ENCODE results near the gene SLC28A1. TPM values are rescaled to one million over a fixed set of nuclear protein-coding genes. Genes with fewer than 3 reads are reported as not detected.

SLC28A1 gene
- total and polyA plus RNA-seq, 8 donors: 0.08 to 0.23 (median 0.14) TPM; not detected in 3

GRCh38 chr15:84908564-84908963 is 24.1 kb downstream of the SLC28A1 start:
- Histone ChIP-seq H3K9me3 (no peaks in the 10 kb centered on the region), H3K36me3 (no peaks in the 10 kb centered on the region), H3K4me1 (peaks cover 0 to 12% of the 10 kb centered on the region in 2 donors), H3K27ac (no peak overlapping the region), H3K4me3 (no peak overlapping the region), H3K27me3 (no peaks in the 10 kb centered on the region)
- intact Hi-C loops (cut with DNase I): no loop called here
- DNase-seq: no peak
- TF ChIP-seq CTCF (IDR thresholded peaks at IDR 0.05): no peak
- no peak for ATAC-seq

- H3K36me3 ChIP-seq: no peaks in the 10 kb centered on the region
- peaks cover 0 to 12% of the 10 kb centered on the region in 2 donors for H3K4me1 ChIP-seq
- no peak for TF ChIP-seq CTCF (IDR thresholded peaks at IDR 0.05)
- ATAC-seq (no peak), DNase-seq (no peak)
- H3K27me3 ChIP-seq: no peaks in the 10 kb centered on the region
- intact Hi-C loops (cut with DNase I): no loop called here
- H3K27ac ChIP-seq: no peak overlapping the region
- H3K4me3 ChIP-seq: no peak overlapping the region
- H3K9me3 ChIP-seq: no peaks in the 10 kb centered on the region
Measured at GRCh38 chr15:84909029-84909428, 24.6 kb downstream of the SLC28A1 start.

- no peak for TF ChIP-seq CTCF (IDR thresholded peaks at IDR 0.05)
- no peak overlapping the region for H3K4me3 ChIP-seq
- intact Hi-C loops (cut with DNase I): no loop called here
- H3K27ac ChIP-seq: no peak overlapping the region
- no peak for DNase-seq
- H3K36me3 ChIP-seq: no peaks in the 10 kb centered on the region
- H3K9me3 ChIP-seq: no peaks in the 10 kb centered on the region
- no peak for ATAC-seq
- H3K27me3 ChIP-seq: no peaks in the 10 kb centered on the region
- H3K4me1 ChIP-seq: peaks cover 3 to 13% of the 10 kb centered on the region in 2 donors
Measured at GRCh38 chr15:84909782-84910181, 25.3 kb downstream of the SLC28A1 start.

GRCh38 chr15:84910928-84911623 is 26.6 kb downstream of the SLC28A1 start:
- H3K4me1 ChIP-seq: peaks cover 3 to 15% of the 10 kb centered on the region in 2 donors
- DNase-seq (no peak), ATAC-seq (no peak)
- TF ChIP-seq CTCF (IDR thresholded peaks at IDR 0.05): no peak
- H3K9me3 ChIP-seq: no peaks in the 10 kb centered on the region
- no peaks in the 10 kb centered on the region for H3K27me3 ChIP-seq
- peak overlapping the region; percentile 48 to 74 for H3K27ac ChIP-seq
- intact Hi-C loops (cut with DNase I): no loop called here
- H3K36me3 ChIP-seq: no peaks in the 10 kb centered on the region
- H3K4me3 ChIP-seq: no peak overlapping the region

GRCh38 chr15:84911879-84912660 is 27.6 kb downstream of the SLC28A1 start:
- Histone ChIP-seq H3K27ac (peak overlapping the region; percentile 48 to 74), H3K4me3 (no peak overlapping the region), H3K4me1 (peaks cover 3 to 15% of the 10 kb centered on the region in 2 donors), H3K27me3 (no peaks in the 10 kb centered on the region), H3K9me3 (no peaks in the 10 kb centered on the region), H3K36me3 (no peaks in the 10 kb centered on the region)
- DNase-seq (peak in 2 of 4 donors; percentile 33 to 80), ATAC-seq (peak; percentile 82)
- intact Hi-C loops (cut with DNase I): no loop called here
- no peak for TF ChIP-seq CTCF (IDR thresholded peaks at IDR 0.05)
